ENCODE measurements around the gene REG4. TPM values are rescaled to one million over a fixed set of nuclear protein-coding genes. Genes with fewer than 3 reads are reported as not detected.

The REG4 gene
- total RNA-seq, 1 experiment from 2014 or later: not detected

- no peaks in the 10 kb centered on the region for H3K9me2 ChIP-seq (ENCODE audit: insufficient read depth)
- no peak for DNase-seq (ENCODE audit: low read depth, low spot score)
- no peaks in the 10 kb centered on the region for H3K4me1 ChIP-seq (ENCODE audit: control insufficient read depth in 1 of 2, insufficient read depth in 2 of 2, low read length in 2 of 2)
- no TSS peak for BruUV-seq (replicated peaks)
- H3K9ac ChIP-seq (ENCODE audit: low read length): no peak overlapping the region
- intact Hi-C loops (cut with micrococcal nuclease): no loop called here
- ATAC-seq: no peak
- no peaks in the 10 kb centered on the region for H3K79me2 ChIP-seq (ENCODE audit: insufficient read depth, low read length)
- no peaks in the 10 kb centered on the region for H3K9me3 ChIP-seq (ENCODE audit: control insufficient read depth in 1 of 2, insufficient read depth in 1 of 2, low read depth in 1 of 2, low read length in 2 of 2)
- no peaks in the 10 kb centered on the region for H3K36me3 ChIP-seq (ENCODE audit: control insufficient read depth in 1 of 2, insufficient read depth in 2 of 2, low read length in 2 of 2)
- no peak overlapping the region for H3K4me2 ChIP-seq (ENCODE audit: low read length)
- POLR2A ChIA-PET: no interaction called here
- H4K20me1 ChIP-seq (ENCODE audit: insufficient read depth): no peaks in the 10 kb centered on the region
- RAD21 ChIA-PET (ENCODE audit: low non-redundant PET in 1 of 2, low total read pairs in 2 of 2, uncharacterized antibody in 2 of 2, unreplicated experiment in 2 of 2): no interaction called here
- TF ChIP-seq TCF7L2 (IDR thresholded peaks at IDR 0.05; ENCODE audit: borderline replicate concordance, extremely low read depth, insufficient read depth, insufficient read length) (no peak), JUND (IDR thresholded peaks at IDR 0.05) (no peak), RAD21 (IDR thresholded peaks at IDR 0.05; ENCODE audit: low read depth) (no peak), EZH2 (IDR thresholded peaks at IDR 0.05) (no peak), POLR2A (IDR thresholded peaks at IDR 0.05; ENCODE audit: borderline replicate concordance, extremely low read depth, insufficient read depth, insufficient read length) (no peak), SIN3A (IDR thresholded peaks at IDR 0.05; ENCODE audit: low read depth) (no peak), CTCF (IDR thresholded peaks at IDR 0.05 in 2 of 3, conservative IDR thresholded peaks at IDR 0.05 in 1 of 3; ENCODE audit: borderline replicate concordance in 1 of 3, insufficient read depth in 1 of 3, low read depth in 2 of 3, low read length in 2 of 3) (no peak), CBX3 (IDR thresholded peaks at IDR 0.05; ENCODE audit: low read depth) (no peak), ZBTB33 (IDR thresholded peaks at IDR 0.05; ENCODE audit: extremely low read depth, insufficient replicate concordance, low read length) (no peak), EGR1 (IDR thresholded peaks at IDR 0.05; ENCODE audit: low read depth) (no peak), ATF3 (IDR thresholded peaks at IDR 0.05) (no peak), ZFX (IDR thresholded peaks at IDR 0.05) (no peak), ZNF274 (IDR thresholded peaks at IDR 0.05; ENCODE audit: low read depth, low read length) (no peak), FOSL1 (IDR thresholded peaks at IDR 0.05; ENCODE audit: low read depth) (no peak), CEBPB (IDR thresholded peaks at IDR 0.05; ENCODE audit: low read depth) (no peak), SP1 (IDR thresholded peaks at IDR 0.05; ENCODE audit: low read depth) (no peak)
- H3K4me3 ChIP-seq (replicated peaks in 1 of 2; ENCODE audit: low read depth in 1 of 2, low read length in 2 of 2): no peak overlapping the region
- H3K27ac ChIP-seq (ENCODE audit: low read depth, low read length): no peak overlapping the region
- H2AFZ ChIP-seq (ENCODE audit: low read depth, low read length, poor library complexity, severe bottlenecking): no peak overlapping the region
- CTCF ChIA-PET: no interaction called here
- no peaks in the 10 kb centered on the region for H3K27me3 ChIP-seq (ENCODE audit: insufficient read depth, low read length)
Measured at GRCh38 chr1:119799599-119800177, 11.6 kb downstream of the REG4 start.

All from HCT116 (cell line).